ENCODE measurements around the gene FAM98A. TPM values are rescaled to one million over a fixed set of nuclear protein-coding genes. Genes with fewer than 3 reads are reported as not detected.

Gene FAM98A
- 101 and 131 TPM in 2 replicates for total RNA-seq (2012; rRNA removed)
- 113 and 236 TPM in 2 replicates for polyA plus RNA-seq (2012; rRNA removed)
- polyA plus RNA-seq (2012; cell fraction: cytosol; rRNA removed), result 27.5 and 118 TPM in 2 replicates
- polyA plus RNA-seq (2012; cell fraction: nucleus; rRNA removed; ENCODE audit: low replicate concordance), result 15.9 and 60.5 TPM in 2 replicates
- percentile 91 among the genes with signal in this experiment for Bru-seq, nascent RNA
- percentile 93 among the genes with signal in this experiment for BruChase-seq, experiment 1, labeled RNA remaining after a 6-hour chase
- percentile 94 among the genes with signal in this experiment for BruChase-seq, experiment 2, labeled RNA remaining after a 2-hour chase
- long read RNA-seq, transcript FAM98A-201 (8 exons, 2,816 nt), result major isoform, 23 of 40 reads
- long read RNA-seq, partial matches to known transcripts, result 10 of 40 reads
- long read RNA-seq, other reads (novel, unspliced or antisense), result 6 of 40 reads

DNA sequence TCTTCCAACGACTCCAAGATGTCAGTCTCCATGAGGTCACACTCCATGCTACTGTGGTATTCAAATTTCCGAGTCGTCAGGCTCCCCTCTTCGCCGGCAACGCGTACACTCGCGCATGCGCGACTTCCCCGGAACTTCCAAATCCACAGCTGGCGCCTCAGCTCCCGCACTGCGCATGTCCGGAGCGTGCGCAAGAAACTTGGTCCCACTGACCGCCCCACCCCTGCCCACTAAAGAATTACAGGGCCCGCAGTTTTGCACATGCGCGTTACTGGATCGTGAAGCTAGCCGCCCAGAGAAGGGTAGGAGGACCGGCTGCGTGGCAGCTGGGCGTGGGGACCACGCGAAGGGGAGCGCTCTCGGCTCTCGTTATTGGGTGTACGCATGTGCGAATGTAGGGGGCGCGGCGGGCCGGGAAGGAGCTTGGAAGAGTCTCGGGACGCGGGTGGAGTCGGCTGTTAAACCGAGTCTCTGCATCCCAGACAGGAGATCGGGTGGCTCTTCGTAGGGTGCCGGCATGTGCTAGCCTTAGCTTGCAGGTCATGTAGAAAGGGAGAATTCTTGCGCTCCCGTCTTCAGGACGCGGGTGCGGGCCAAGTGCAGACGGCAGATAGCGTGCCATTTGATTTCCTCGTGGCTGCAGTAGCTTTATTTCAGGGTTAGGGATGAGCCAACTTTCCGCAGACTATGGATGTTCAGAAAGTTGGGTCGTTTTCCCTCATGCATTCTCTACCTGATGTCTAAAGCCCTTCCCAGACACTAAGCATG is at the start of gene FAM98A:
Gene FAM98A, minus strand, starts transcription at position 125 of the 768 bp plus-strand sequence. Its CDS starts 78 bp downstream, at position 47.
- ATAC-seq (ENCODE audit: low read depth) (peak; percentile 96), DNase-seq (peak; percentile 99)
- dilution Hi-C loops (cut with HindIII; ENCODE audit: low sequenced_read_pairs, unreplicated experiment), result no loop called here
- Histone ChIP-seq H4K8ac (ENCODE audit: low read depth in 2 of 2, low read length in 2 of 2) (peak within 1 kb of the TSS; percentile 79 to 93), H2AFZ (replicated peaks; ENCODE audit: low read length, poor library complexity) (peak within 1 kb of the TSS; percentile 98), H2BK5ac (ENCODE audit: low read depth, low read length, poor library complexity, severe bottlenecking) (peak within 1 kb of the TSS; percentile 86), H3K23ac (ENCODE audit: low read depth, low read length) (peak within 1 kb of the TSS; percentile 92), H3K9me3 (ENCODE audit: control insufficient read depth, insufficient read depth, low read length) (no peaks in the 10 kb centered on the region), H4K20me1 (ENCODE audit: insufficient read depth, low read length) (peaks cover 4% of the 10 kb centered on the region; the same call in 1 of the 2 replicates), H3K27ac (ENCODE audit: insufficient read depth, low read length) (peak within 1 kb of the TSS; percentile 85), H3K4ac (ENCODE audit: low read depth, low read length) (peak within 1 kb of the TSS; percentile 91), H2AK9ac (replicated peaks; ENCODE audit: low read depth, low read length, poor library complexity) (peak within 1 kb of the TSS; percentile 98), H3K14ac (replicated peaks; ENCODE audit: low read depth, low read length) (peak within 1 kb of the TSS; percentile 92), H2BK120ac (ENCODE audit: low read depth, low read length) (peak within 1 kb of the TSS; percentile 25), H2BK20ac (ENCODE audit: low read depth, low read length) (peak within 1 kb of the TSS; percentile 2; the same call in 1 of the 2 replicates), H3K9me1 (ENCODE audit: insufficient read depth, low read length) (peaks cover 6% of the 10 kb centered on the region; the same call in 1 of the 2 replicates), H3K79me1 (ENCODE audit: low read depth in 1 of 2, low read length in 2 of 2) (peaks cover 3 to 29% of the 10 kb centered on the region in 2 experiments), H3K4me1 (ENCODE audit: control insufficient read depth, insufficient read depth, low read length) (peaks cover 6% of the 10 kb centered on the region), H3K27me3 (ENCODE audit: control insufficient read depth, insufficient read depth, low read length) (no peaks in the 10 kb centered on the region), H3K18ac (ENCODE audit: low read depth, low read length) (peak within 1 kb of the TSS; percentile 78), H2BK15ac (ENCODE audit: low read depth, low read length) (peak within 1 kb of the TSS; percentile 61; the same call in 1 of the 3 replicates), H2AK5ac (ENCODE audit: low read depth, low read length) (peak within 1 kb of the TSS; percentile 39), H3K56ac (ENCODE audit: extremely low read depth, insufficient read depth, low read length) (peak within 1 kb of the TSS; percentile 71), H3K4me3 (ENCODE audit: insufficient read depth, low read depth, low read length) (peak within 1 kb of the TSS; percentile 88), H3K9ac (ENCODE audit: low read depth, low read length) (peak within 1 kb of the TSS; percentile 90), H3K4me2 (ENCODE audit: low read depth, low read length) (peak within 1 kb of the TSS; percentile 92), H4K5ac (ENCODE audit: low read depth, low read length) (peak within 1 kb of the TSS; percentile 86), H3K36me3 (ENCODE audit: control insufficient read depth, insufficient read depth, low read length) (peaks cover 4% of the 10 kb centered on the region; the same call in 1 of the 2 replicates), H4K91ac (ENCODE audit: insufficient read depth, low read depth, low read length) (peak within 1 kb of the TSS; percentile 95)
- intact Hi-C loops (cut with micrococcal nuclease), result no loop called here
- no TSS peak for BruUV-seq (replicated peaks)
- WGBS, 2 experiments (ENCODE audit: extremely low coverage in 2 of 2, insufficient read length in 1 of 2), result 0% methylated on average over 29 of the region's 56 CpGs; no CpG with 5 or more reads in 1 of the 2 experiments
- CTCF ChIA-PET, result interaction anchor here (0.6 kb wide), 1 partner anchor 112 kb away, joined by 3 read pairs; no protein-coding TSS in a partner anchor
- TF ChIP-seq NFE2L2 (IDR thresholded peaks at IDR 0.05; ENCODE audit: low read depth, low read length) (no peak), SMC3 (IDR thresholded peaks at IDR 0.05; ENCODE audit: low read depth, low read length) (no peak), RFX5 (IDR thresholded peaks at IDR 0.05; ENCODE audit: low read depth, low read length) (no peak), ELK1 (IDR thresholded peaks at IDR 0.05; ENCODE audit: borderline replicate concordance, low read depth, low read length) (no peak), MAZ (IDR thresholded peaks at IDR 0.05; ENCODE audit: borderline replicate concordance, low read depth, low read length) (peak; percentile 55; the same call in 1 of the 2 replicates), RCOR1 (IDR thresholded peaks at IDR 0.05; ENCODE audit: insufficient replicate concordance, low read length) (no peak), CEBPB (IDR thresholded peaks at IDR 0.05; ENCODE audit: low read depth, low read length) (no peak), MAFK (IDR thresholded peaks at IDR 0.05; ENCODE audit: low read depth, low read length) (no peak), MXI1 (IDR thresholded peaks at IDR 0.05; ENCODE audit: borderline replicate concordance, low read depth, low read length) (peak; percentile 88), FOS (IDR thresholded peaks at IDR 0.05; ENCODE audit: low read depth, low read length) (no peak), POLR2A (IDR thresholded peaks at IDR 0.05; ENCODE audit: low read depth, low read length) (peak; percentile 69), CHD1 (IDR thresholded peaks at IDR 0.05; ENCODE audit: low read depth, low read length) (no peak), BHLHE40 (IDR thresholded peaks at IDR 0.05; ENCODE audit: low read depth, low read length) (0 out of 2 replicates have a peak, but pooled peaks have one; percentile 40), USF2 (IDR thresholded peaks at IDR 0.05; ENCODE audit: low read depth, low read length) (no peak)
- POLR2A ChIA-PET (ENCODE audit: unreplicated experiment), result interaction anchor here (0.6 kb wide), 1 partner anchor 283 kb away, joined by 4 read pairs; no protein-coding TSS in a partner anchor
- in situ Hi-C loops (cut with MboI; ENCODE audit: low sequenced_read_pairs), result no loop called here

Data from IMR-90 (cell line).